ENCODE results near the gene GPATCH1. TPM values are rescaled to one million over a fixed set of nuclear protein-coding genes. Genes with fewer than 3 reads are reported as not detected.

GPATCH1 gene
- total and polyA plus RNA-seq, 9 of the 15 experiments (the other 6 are each of a cell fraction or from before 2014, with no cell fraction given) = 3.7 to 9.7 (median 7.7) TPM

GRCh38 chr19:33100894-33101644 is 20.1 kb downstream of the GPATCH1 start (continued):
- TF ChIP-seq SAFB (IDR thresholded peaks at IDR 0.05; ENCODE audit: borderline replicate concordance, low read depth, low read length) (no peak), THAP12 (CRISPR knock-in tag; IDR thresholded peaks at IDR 0.05) (no peak), CREB3 (tag; conservative IDR thresholded peaks at IDR 0.05; ENCODE audit: low read depth) (no peak), RCOR1 (IDR thresholded peaks at IDR 0.05; ENCODE audit: borderline replicate concordance in 1 of 2, low read depth in 2 of 2, low read length in 2 of 2) (peak; percentile 81 to 99), SUPT5H (IDR thresholded peaks at IDR 0.05) (no peak), IRF2 (CRISPR knock-in tag; IDR thresholded peaks at IDR 0.05) (no peak), ESRRB (CRISPR knock-in tag; IDR thresholded peaks at IDR 0.05; ENCODE audit: borderline replicate concordance) (no peak), USF1 (CRISPR knock-in tag; IDR thresholded peaks at IDR 0.05) (no peak), ILK (tag; IDR thresholded peaks at IDR 0.05; ENCODE audit: borderline replicate concordance, low read depth) (no peak), HLTF (IDR thresholded peaks at IDR 0.05) (no peak), ZNF282 (CRISPR knock-in tag; IDR thresholded peaks at IDR 0.05) (no peak), SMAD4 (CRISPR knock-in tag; conservative IDR thresholded peaks at IDR 0.05) (peak; percentile 47; the same call in 1 of the 2 replicates), HNRNPK (IDR thresholded peaks at IDR 0.05; ENCODE audit: low read depth, low read length, poor library complexity, severe bottlenecking) (no peak), NFXL1 (CRISPR knock-in tag; IDR thresholded peaks at IDR 0.05) (no peak), MAFF (IDR thresholded peaks at IDR 0.05; ENCODE audit: low read length) (peak; percentile 63; the same call in 1 of the 2 replicates), ZNF143 (CRISPR knock-in tag; IDR thresholded peaks at IDR 0.05) (no peak), PTTG1 (tag; IDR thresholded peaks at IDR 0.05; ENCODE audit: low read depth) (no peak), STAG1 (CRISPR knock-in tag; IDR thresholded peaks at IDR 0.05; ENCODE audit: borderline replicate concordance) (no peak), NEUROD1 (IDR thresholded peaks at IDR 0.05; ENCODE audit: borderline replicate concordance, low read depth, low read length, partially characterized antibody) (peak; percentile 80), SRSF9 (IDR thresholded peaks at IDR 0.05; ENCODE audit: borderline replicate concordance, low read depth, low read length) (no peak), FOXA3 (CRISPR knock-in tag; conservative IDR thresholded peaks at IDR 0.05 in 1 of 2, IDR thresholded peaks at IDR 0.05 in 1 of 2) (peak; percentile 100), ZKSCAN8 (CRISPR knock-in tag; IDR thresholded peaks at IDR 0.05) (no peak), FOXJ3 (CRISPR knock-in tag; IDR thresholded peaks at IDR 0.05) (no peak)
- TF ChIP-seq, protein P1, sequence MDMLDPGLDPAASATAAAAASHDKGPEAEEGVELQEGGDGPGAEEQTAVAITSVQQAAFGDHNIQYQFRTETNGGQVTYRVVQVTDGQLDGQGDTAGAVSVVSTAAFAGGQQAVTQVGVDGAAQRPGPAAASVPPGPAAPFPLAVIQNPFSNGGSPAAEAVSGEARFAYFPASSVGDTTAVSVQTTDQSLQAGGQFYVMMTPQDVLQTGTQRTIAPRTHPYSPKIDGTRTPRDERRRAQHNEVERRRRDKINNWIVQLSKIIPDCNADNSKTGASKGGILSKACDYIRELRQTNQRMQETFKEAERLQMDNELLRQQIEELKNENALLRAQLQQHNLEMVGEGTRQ (CRISPR knock-in tag; IDR thresholded peaks at IDR 0.05) = no peak

Data from K562 (cell line).